Gastrocnemius medialis (tissue), 4 donors: ENCODE results near the gene GPR141.

ENCODE experiments used
- POLR2A ChIP-seq, 2 donors: fragments of 450-650 bp; IDR thresholded peaks; one replicate each; pipeline ENCODE4 v1.6.1; 2017; ENCODE audit warnings: antibody characterized with exemption in 2 of 2, mild to moderate bottlenecking in 2 of 2, moderate library complexity in 2 of 2
- TF ChIP-seq, protein P1 (sequence below), 5 experiments: fragments of 450-650 bp in 3 of 5; fragments of 200-600 bp in 2 of 5; sonication (generic) in 2 of 5; IDR thresholded peaks in 4 of 5; conservative IDR thresholded peaks in 1 of 5; 1 replicate in 4 of 5; 2 replicates in 1 of 5; pipeline ENCODE4 v1.5.1; 2016 to 2019; ENCODE audit warnings: antibody characterized with exemption in 5 of 5, mild to moderate bottlenecking in 3 of 5, moderate library complexity in 3 of 5

DNA sequence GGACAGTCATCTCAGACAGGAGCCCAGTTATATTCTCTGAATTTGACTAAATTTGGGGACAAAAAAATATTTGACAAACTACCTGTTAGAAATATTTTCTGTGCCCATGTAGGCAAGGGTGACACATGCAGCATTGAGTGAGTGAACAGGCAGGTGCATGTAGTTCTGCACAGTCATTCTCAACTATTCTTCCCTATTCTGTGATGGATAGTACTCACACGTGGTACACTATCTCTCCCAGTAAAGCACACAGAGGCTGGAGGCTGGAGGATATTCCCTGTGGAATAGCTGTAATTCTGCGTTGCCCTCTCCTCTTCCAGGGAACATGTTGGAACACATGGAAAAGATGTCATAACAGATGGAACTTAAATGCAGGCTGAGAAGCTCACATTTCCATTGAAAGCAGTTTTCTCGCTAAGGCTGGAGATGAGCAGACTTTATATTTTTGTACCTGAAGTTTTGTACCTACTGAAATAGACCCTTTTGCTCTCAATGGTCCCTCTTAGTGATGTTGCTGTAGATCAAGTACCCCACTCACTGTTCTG lies 75.0 kb downstream of the GPR141 start:
- TF ChIP-seq POLR2A (IDR thresholded peaks at IDR 0.05): no peak
- TF ChIP-seq, protein P1, sequence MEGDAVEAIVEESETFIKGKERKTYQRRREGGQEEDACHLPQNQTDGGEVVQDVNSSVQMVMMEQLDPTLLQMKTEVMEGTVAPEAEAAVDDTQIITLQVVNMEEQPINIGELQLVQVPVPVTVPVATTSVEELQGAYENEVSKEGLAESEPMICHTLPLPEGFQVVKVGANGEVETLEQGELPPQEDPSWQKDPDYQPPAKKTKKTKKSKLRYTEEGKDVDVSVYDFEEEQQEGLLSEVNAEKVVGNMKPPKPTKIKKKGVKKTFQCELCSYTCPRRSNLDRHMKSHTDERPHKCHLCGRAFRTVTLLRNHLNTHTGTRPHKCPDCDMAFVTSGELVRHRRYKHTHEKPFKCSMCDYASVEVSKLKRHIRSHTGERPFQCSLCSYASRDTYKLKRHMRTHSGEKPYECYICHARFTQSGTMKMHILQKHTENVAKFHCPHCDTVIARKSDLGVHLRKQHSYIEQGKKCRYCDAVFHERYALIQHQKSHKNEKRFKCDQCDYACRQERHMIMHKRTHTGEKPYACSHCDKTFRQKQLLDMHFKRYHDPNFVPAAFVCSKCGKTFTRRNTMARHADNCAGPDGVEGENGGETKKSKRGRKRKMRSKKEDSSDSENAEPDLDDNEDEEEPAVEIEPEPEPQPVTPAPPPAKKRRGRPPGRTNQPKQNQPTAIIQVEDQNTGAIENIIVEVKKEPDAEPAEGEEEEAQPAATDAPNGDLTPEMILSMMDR (IDR thresholded peaks at IDR 0.05 in 4 of 5, conservative IDR thresholded peaks at IDR 0.05 in 1 of 5): no peak
